CD14-positive monocyte (primary cell): ENCODE measurements around the gene GINS1. TPM values are rescaled to one million over a fixed set of nuclear protein-coding genes. Genes with fewer than 3 reads are reported as not detected.

Experiments
- DNase-seq, 3 donors: peaks; one replicate each; pipeline ENCODE4 v3.0.0-alpha.2; 2011 to 2022
- H2AFZ ChIP-seq: 2 replicates; pipeline ENCODE4 v1.6.0; 2012; ENCODE audit warnings: mild to moderate bottlenecking, low read depth, low read length, inconsistent platforms; ENCODE audit not compliant: insufficient read depth, poor library complexity, severe bottlenecking
- H3K27ac ChIP-seq, 2 donors: 1 replicate in 1 of 2; 2 replicates in 1 of 2; pipeline ENCODE4 v1.5.1; 2012 to 2013; ENCODE audit warnings: low read length in 2 of 2, control low read depth in 1 of 2, inconsistent platforms in 1 of 2, low read depth in 1 of 2, mild to moderate bottlenecking in 1 of 2
- H3K27me3 ChIP-seq, 2 donors: one replicate each; pipeline versions ENCODE4 v1.6.0 to v1.6.1; 2011 to 2013; ENCODE audit warnings: low read length in 2 of 2; ENCODE audit not compliant: control insufficient read depth in 2 of 2, insufficient read depth in 2 of 2
- H3K36me3 ChIP-seq, 2 donors: replicated peaks in 1 of 2; 1 replicate in 1 of 2; 2 replicates in 1 of 2; pipeline versions ENCODE4 v1.5.1 to v1.6.1; 2012 to 2013; ENCODE audit warnings: low read length in 2 of 2, control low read depth in 1 of 2, inconsistent platforms in 1 of 2, mild to moderate bottlenecking in 1 of 2; ENCODE audit not compliant: insufficient read depth in 2 of 2, control insufficient read depth in 1 of 2
- H3K4me1 ChIP-seq, 2 donors: 1 replicate in 1 of 2; 2 replicates in 1 of 2; pipeline versions ENCODE4 v1.5.1 to v1.6.1; 2012 to 2013; ENCODE audit warnings: low read length in 2 of 2, control low read depth in 1 of 2, inconsistent platforms in 1 of 2, mild to moderate bottlenecking in 1 of 2, moderate library complexity in 1 of 2; ENCODE audit not compliant: insufficient read depth in 2 of 2, control insufficient read depth in 1 of 2
- H3K4me2 ChIP-seq: replicated peaks from 2 replicates; pipeline ENCODE3; 2012; ENCODE audit warnings: low read length, moderate library complexity, mild to moderate bottlenecking; ENCODE audit not compliant: poor library complexity, severe bottlenecking; ENCODE audit errors: extremely low read depth
- H3K4me3 ChIP-seq, 3 experiments: fragments of 200-600 bp in 1 of 3; sonication (generic) in 1 of 3; replicated peaks in 1 of 3; 1 replicate in 2 of 3; 2 replicates in 1 of 3; pipeline ENCODE4 v1.5.1; 2011 to 2013; ENCODE audit warnings: low read length in 3 of 3, mild to moderate bottlenecking in 3 of 3, control low read depth in 2 of 3, low read depth in 2 of 3, inconsistent platforms in 1 of 3, moderate library complexity in 1 of 3
- H3K79me2 ChIP-seq: 2 replicates; pipeline ENCODE4 v1.6.0; 2012; ENCODE audit warnings: mild to moderate bottlenecking, control low read depth, inconsistent platforms, low read length, moderate library complexity; ENCODE audit not compliant: insufficient read depth
- H3K9ac ChIP-seq: 2 replicates; pipeline ENCODE4 v1.6.0; 2017; ENCODE audit warnings: low read length, mild to moderate bottlenecking; ENCODE audit not compliant: insufficient read depth, poor library complexity, severe bottlenecking
- H3K9me3 ChIP-seq, 2 donors: replicated peaks in 1 of 2; 1 replicate in 1 of 2; 2 replicates in 1 of 2; pipeline versions ENCODE4 v1.5.1 to v1.6.1; 2012 to 2013; ENCODE audit warnings: low read length in 2 of 2, control low read depth in 1 of 2; ENCODE audit not compliant: control insufficient read depth in 1 of 2, insufficient read depth in 1 of 2
- H4K20me1 ChIP-seq: 2 replicates; pipeline ENCODE4 v1.6.0; 2012; ENCODE audit warnings: mild to moderate bottlenecking, low read length, control low read depth, moderate library complexity; ENCODE audit not compliant: insufficient read depth
- H3K27ac Mint-ChIP-seq, 7 donors: one replicate each; pipeline ENCODE4 v1.8.0; 2020; ENCODE audit warnings: mild to moderate bottlenecking in 7 of 7, mixed read lengths in 7 of 7, moderate library complexity in 6 of 7, inconsistent platforms in 2 of 7
- H3K27me3 Mint-ChIP-seq, 3 donors: one replicate each; pipeline ENCODE4 v1.8.0; 2021 to 2022; ENCODE audit warnings: low read depth in 3 of 3, mild to moderate bottlenecking in 3 of 3, mixed read lengths in 3 of 3, moderate library complexity in 3 of 3, inconsistent platforms in 1 of 3
- H3K36me3 Mint-ChIP-seq, 2 donors: one replicate each; pipeline ENCODE4 v1.8.0; 2020; ENCODE audit warnings: mixed read lengths in 2 of 2, inconsistent platforms in 1 of 2, mild to moderate bottlenecking in 1 of 2
- H3K4me1 Mint-ChIP-seq: one replicate; pipeline ENCODE4 v1.8.0; 2020; ENCODE audit warnings: mild to moderate bottlenecking, mixed read lengths
- H3K4me3 Mint-ChIP-seq, 2 donors: one replicate each; pipeline ENCODE4 v1.8.0; 2020; ENCODE audit warnings: mild to moderate bottlenecking in 2 of 2, mixed read lengths in 2 of 2, moderate library complexity in 1 of 2
- H3K9me3 Mint-ChIP-seq, 7 donors: one replicate each; pipeline ENCODE4 v1.8.0; 2020 to 2022; ENCODE audit warnings: mixed read lengths in 7 of 7, mild to moderate bottlenecking in 6 of 7, moderate library complexity in 6 of 7, inconsistent platforms in 2 of 7
- WGBS: methylation state at CpG from one replicate; pipeline ENCODE4 v1.1.5; 2013; ENCODE audit warnings: missing lambda C conversion rate; ENCODE audit not compliant: insufficient coverage; 5-methylcytosine and 5-hydroxymethylcytosine counted together
- intact Hi-C, 2 donors: fragments of 100-400 bp; cut with micrococcal nuclease; formaldehyde crosslinking; loops; one replicate each; pipeline versions ENCODE4 v1.15.0 to v1.15.1; 2023
- polyA plus RNA-seq, 3 donors: library from polyadenylated mRNA; depleted of rRNA in 1 of 3; unstranded in 2 of 3; stranded (reverse) in 1 of 3; fragments of 300-500 nt in 2 of 3; fragments of >200 nt in 1 of 3; fragmentation: Illumina TruSeq in 2 of 3; gene quantifications; 1 replicate in 2 of 3; 2 replicates in 1 of 3; pipeline ENCODE4 v1.2.3, GENCODE V29; 2012 to 2021
- TF ChIP-seq, protein P1 (sequence below): fragments of 200-600 bp; IDR thresholded peaks from one replicate; pipeline ENCODE4 v1.8.0; 2022; ENCODE audit warnings: antibody characterized with exemption, mild to moderate bottlenecking

GINS1 gene
- polyA plus RNA-seq, 3 donors: 0.16 to 0.48 (median 0.28) TPM

DNA sequence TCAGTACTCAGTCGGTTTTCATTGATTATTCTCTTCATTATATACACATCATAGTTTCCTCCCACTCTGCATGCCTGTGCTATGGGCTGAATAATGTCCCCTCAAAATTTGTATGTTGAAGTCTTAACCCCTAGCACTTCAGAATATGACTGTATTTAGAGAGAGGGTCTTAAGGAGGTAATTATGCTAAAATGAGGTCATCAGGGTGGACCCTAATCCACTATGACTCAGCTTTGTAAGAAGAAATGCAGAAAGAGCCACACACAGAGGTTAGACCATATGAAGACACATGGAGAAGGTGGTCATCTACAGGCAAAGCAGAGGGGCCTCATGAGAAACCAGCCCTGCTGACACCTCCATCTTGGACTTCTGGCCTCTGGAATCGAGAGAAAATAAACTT, 32.6 kb upstream of the GINS1 start:
- no peaks in the 10 kb centered on the region for H3K9me3 ChIP-seq
- H3K27ac ChIP-seq: no peak overlapping the region
- peaks cover 0 to 2% (median 0%) of the 10 kb centered on the region in 7 donors for H3K9me3 Mint-ChIP-seq
- no peaks in the 10 kb centered on the region for H3K36me3 ChIP-seq
- no peaks in the 10 kb centered on the region for H3K27me3 ChIP-seq
- H3K4me3 ChIP-seq: no peak overlapping the region
- H3K27me3 Mint-ChIP-seq: no peaks in the 10 kb centered on the region
- H3K79me2 ChIP-seq: peaks cover 80% of the 10 kb centered on the region
- H3K4me1 ChIP-seq: no peaks in the 10 kb centered on the region
- H3K27ac Mint-ChIP-seq: peak overlapping the region in 2 of 7 donors; percentile 27 to 54
- H3K4me1 Mint-ChIP-seq: peaks cover 15% of the 10 kb centered on the region
- H3K36me3 Mint-ChIP-seq: peaks cover 14 to 21% of the 10 kb centered on the region in 2 donors
- no peak overlapping the region for H3K4me3 Mint-ChIP-seq
- no peak overlapping the region for H2AFZ ChIP-seq
- DNase-seq: no peak
- peaks cover 38% of the 10 kb centered on the region for H4K20me1 ChIP-seq
- H3K9ac ChIP-seq: no peak overlapping the region
- WGBS: no CpG with 5 or more reads among the region's 2 CpGs
- TF ChIP-seq, protein P1, sequence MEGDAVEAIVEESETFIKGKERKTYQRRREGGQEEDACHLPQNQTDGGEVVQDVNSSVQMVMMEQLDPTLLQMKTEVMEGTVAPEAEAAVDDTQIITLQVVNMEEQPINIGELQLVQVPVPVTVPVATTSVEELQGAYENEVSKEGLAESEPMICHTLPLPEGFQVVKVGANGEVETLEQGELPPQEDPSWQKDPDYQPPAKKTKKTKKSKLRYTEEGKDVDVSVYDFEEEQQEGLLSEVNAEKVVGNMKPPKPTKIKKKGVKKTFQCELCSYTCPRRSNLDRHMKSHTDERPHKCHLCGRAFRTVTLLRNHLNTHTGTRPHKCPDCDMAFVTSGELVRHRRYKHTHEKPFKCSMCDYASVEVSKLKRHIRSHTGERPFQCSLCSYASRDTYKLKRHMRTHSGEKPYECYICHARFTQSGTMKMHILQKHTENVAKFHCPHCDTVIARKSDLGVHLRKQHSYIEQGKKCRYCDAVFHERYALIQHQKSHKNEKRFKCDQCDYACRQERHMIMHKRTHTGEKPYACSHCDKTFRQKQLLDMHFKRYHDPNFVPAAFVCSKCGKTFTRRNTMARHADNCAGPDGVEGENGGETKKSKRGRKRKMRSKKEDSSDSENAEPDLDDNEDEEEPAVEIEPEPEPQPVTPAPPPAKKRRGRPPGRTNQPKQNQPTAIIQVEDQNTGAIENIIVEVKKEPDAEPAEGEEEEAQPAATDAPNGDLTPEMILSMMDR: no peak
- intact Hi-C loops: no loop called here
- H3K4me2 ChIP-seq: no peak overlapping the region

- intact Hi-C loops: no loop called here
- Histone ChIP-seq H3K36me3 (peaks cover 0 to 9% of the 10 kb centered on the region in 2 donors), H3K79me2 (peaks cover 81% of the 10 kb centered on the region), H2AFZ (no peak overlapping the region), H3K27me3 (no peaks in the 10 kb centered on the region), H3K9ac (no peak overlapping the region), H3K9me3 (no peaks in the 10 kb centered on the region), H3K4me3 (no peak overlapping the region), H3K4me2 (no peak overlapping the region), H3K27ac (no peak overlapping the region), H4K20me1 (peaks cover 30% of the 10 kb centered on the region), H3K4me1 (no peaks in the 10 kb centered on the region)
- DNase-seq: no peak
- H3K27ac Mint-ChIP-seq: no peak overlapping the region
- H3K4me3 Mint-ChIP-seq: no peak overlapping the region
- H3K36me3 Mint-ChIP-seq: peaks cover 22 to 26% of the 10 kb centered on the region in 2 donors
- H3K9me3 Mint-ChIP-seq: peaks cover 0 to 2% (median 0%) of the 10 kb centered on the region in 7 donors
- H3K27me3 Mint-ChIP-seq: peaks cover 0 to 2% (median 0%) of the 10 kb centered on the region in 3 donors
- peaks cover 6% of the 10 kb centered on the region for H3K4me1 Mint-ChIP-seq
- TF ChIP-seq, protein P1: no peak
- 100% methylated on average over 2 of the region's 4 CpGs for WGBS
Observed at GRCh38 chr20:25376236-25376635, 31.2 kb upstream of the GINS1 start.
